HFFc6 (cell line): ENCODE data around the gene THADA. TPM values are rescaled to one million over a fixed set of nuclear protein-coding genes. Genes with fewer than 3 reads are reported as not detected.

Experiments used
- DNase-seq: peaks from one replicate; pipeline ENCODE4 v3.0.0-alpha.2; 2018
- H3K27ac Mint-ChIP-seq: 2 replicates; pipeline ENCODE4 v1.8.0; 2020; ENCODE audit warnings: mild to moderate bottlenecking, mixed read lengths
- H3K27me3 Mint-ChIP-seq: 2 replicates; pipeline ENCODE4 v1.8.0; 2021; ENCODE audit warnings: mild to moderate bottlenecking, moderate library complexity, mixed read lengths; ENCODE audit not compliant: insufficient read depth
- H3K36me3 Mint-ChIP-seq: 2 replicates; pipeline ENCODE4 v1.8.0; 2021; ENCODE audit warnings: low read depth, mixed read lengths
- H3K4me1 Mint-ChIP-seq: 2 replicates; pipeline ENCODE4 v1.8.0; 2020; ENCODE audit warnings: low read depth, mixed read lengths
- H3K4me3 Mint-ChIP-seq: 2 replicates; pipeline ENCODE4 v1.8.0; 2020; ENCODE audit warnings: mild to moderate bottlenecking, moderate library complexity, mixed read lengths
- H3K9me3 Mint-ChIP-seq: 2 replicates; pipeline ENCODE4 v1.8.0; 2020; ENCODE audit warnings: mild to moderate bottlenecking, mixed read lengths
- total RNA-seq, 6 experiments: library from RNA; stranded (reverse); fragmentation: NEBNext Ultra II Directional; extraction: Animal tissue kit (Norgen Biotek cat#: 25700); gene quantifications; 2 replicates in 1 of 6; 3 replicates in 5 of 6; pipeline ENCODE4 v1.2.3, GENCODE V29; 2021
- TF ChIP-seq, protein P1 (sequence below): fragments of 200-600 bp; sonication (generic); IDR thresholded peaks from 2 replicates; pipeline ENCODE4 v1.5.0; 2021; ENCODE audit warnings: antibody characterized with exemption, mild to moderate bottlenecking

THADA gene
- total RNA-seq, 6 experiments from 2014 or later: 14.3 to 20.5 (median 17.3) TPM

DNA sequence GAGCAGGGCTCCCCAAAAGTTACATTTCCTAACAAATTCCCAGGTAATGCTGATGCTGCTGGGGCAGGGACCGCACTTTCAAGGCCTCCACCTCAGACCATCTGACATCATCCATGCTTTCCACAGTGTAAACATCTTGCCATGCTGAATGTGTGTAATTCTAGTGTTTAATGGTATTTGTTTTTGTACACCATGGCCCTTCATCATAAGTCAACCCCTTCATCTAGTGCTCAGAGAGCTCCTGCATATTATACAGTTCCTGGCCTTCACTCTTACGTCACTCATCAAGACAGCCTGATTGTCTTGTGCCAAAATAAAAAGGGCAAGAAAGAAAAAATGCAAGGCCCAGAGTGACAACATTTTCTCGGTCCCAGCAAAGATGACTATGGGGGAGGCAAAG lies 291.9 kb downstream of the THADA start:
- no peak overlapping the region for H3K27ac Mint-ChIP-seq
- H3K4me1 Mint-ChIP-seq: peaks cover 17% of the 10 kb centered on the region
- no peak overlapping the region for H3K4me3 Mint-ChIP-seq
- DNase-seq: no peak
- TF ChIP-seq, protein P1, sequence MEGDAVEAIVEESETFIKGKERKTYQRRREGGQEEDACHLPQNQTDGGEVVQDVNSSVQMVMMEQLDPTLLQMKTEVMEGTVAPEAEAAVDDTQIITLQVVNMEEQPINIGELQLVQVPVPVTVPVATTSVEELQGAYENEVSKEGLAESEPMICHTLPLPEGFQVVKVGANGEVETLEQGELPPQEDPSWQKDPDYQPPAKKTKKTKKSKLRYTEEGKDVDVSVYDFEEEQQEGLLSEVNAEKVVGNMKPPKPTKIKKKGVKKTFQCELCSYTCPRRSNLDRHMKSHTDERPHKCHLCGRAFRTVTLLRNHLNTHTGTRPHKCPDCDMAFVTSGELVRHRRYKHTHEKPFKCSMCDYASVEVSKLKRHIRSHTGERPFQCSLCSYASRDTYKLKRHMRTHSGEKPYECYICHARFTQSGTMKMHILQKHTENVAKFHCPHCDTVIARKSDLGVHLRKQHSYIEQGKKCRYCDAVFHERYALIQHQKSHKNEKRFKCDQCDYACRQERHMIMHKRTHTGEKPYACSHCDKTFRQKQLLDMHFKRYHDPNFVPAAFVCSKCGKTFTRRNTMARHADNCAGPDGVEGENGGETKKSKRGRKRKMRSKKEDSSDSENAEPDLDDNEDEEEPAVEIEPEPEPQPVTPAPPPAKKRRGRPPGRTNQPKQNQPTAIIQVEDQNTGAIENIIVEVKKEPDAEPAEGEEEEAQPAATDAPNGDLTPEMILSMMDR: no peak
- H3K36me3 Mint-ChIP-seq: peaks cover 5% of the 10 kb centered on the region; the same call in 1 of the 2 replicates
- H3K27me3 Mint-ChIP-seq: no peaks in the 10 kb centered on the region; the same call in 1 of the 2 replicates
- H3K9me3 Mint-ChIP-seq: no peaks in the 10 kb centered on the region

DNA sequence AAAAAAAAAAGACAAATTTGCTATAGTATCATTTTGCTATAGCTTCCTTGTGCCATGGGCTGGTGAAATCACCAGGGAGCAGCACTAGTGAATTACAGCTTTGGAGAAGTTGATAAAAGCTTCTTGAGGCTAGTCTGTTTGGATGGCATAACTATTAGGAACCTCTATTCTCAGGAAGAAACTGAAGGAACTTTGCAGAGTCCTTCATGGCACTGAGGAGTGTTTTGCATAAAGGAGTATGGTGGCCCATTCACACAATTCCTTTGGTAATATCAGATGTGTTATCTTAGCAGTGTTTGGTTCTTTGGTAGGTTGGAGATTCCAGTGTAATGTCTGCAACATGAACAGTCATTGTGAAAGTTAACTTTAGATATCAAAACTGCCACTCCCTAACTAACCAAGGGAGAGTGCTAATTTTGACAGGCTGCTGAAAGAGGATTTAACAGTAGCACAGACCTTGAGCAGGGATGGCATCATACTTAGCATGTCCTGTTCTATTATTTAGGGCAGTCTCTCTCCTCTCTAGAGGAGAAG lies 292.8 kb downstream of the THADA start:
- H3K27me3 Mint-ChIP-seq: no peaks in the 10 kb centered on the region; the same call in 1 of the 2 replicates
- H3K9me3 Mint-ChIP-seq: no peaks in the 10 kb centered on the region
- no peak overlapping the region for H3K4me3 Mint-ChIP-seq
- peaks cover 17% of the 10 kb centered on the region for H3K4me1 Mint-ChIP-seq
- TF ChIP-seq, protein P1: no peak
- H3K36me3 Mint-ChIP-seq: peaks cover 1% of the 10 kb centered on the region; the same call in 1 of the 2 replicates
- no peak overlapping the region for H3K27ac Mint-ChIP-seq
- DNase-seq: no peak

DNA sequence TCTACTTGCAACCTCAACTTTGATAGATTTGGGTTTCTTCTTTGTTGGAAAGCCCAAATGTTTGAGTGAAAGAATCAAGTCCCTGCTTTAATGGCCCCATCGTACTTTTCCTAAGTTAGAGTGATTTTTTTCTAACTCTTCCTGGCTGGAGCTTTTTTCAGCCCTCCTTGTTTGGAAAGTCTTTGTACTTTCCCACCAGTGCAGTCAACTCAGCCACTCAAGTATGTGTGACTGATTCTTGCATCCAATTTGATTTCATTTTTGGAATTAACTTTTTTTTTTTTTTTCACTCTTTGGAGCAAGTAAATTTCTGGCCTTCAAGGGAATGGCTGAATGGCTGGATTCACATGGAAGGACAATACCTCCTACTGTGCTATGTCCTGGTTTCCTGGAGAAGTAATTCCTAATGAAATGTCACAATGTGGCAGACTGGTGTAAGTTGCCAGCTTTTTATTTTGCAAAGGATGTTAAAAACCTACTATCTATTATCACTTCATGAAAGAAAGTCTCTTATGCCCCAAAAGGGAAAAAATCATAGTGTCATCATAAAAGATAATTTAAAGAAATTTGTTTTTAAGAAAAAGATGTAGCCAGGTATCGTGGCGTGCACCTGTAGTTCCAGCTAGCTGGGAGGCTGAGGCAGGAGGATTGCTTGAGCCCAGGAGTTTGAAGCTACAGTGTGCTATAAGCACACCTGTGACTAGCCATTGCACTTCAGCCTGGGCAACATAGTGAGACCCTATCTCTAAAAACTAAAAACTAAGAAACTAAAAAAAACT lies 293.5 kb downstream of the THADA start:
- Mint-ChIP-seq H3K27ac (no peak overlapping the region), H3K9me3 (no peaks in the 10 kb centered on the region), H3K27me3 (no peaks in the 10 kb centered on the region; the same call in 1 of the 2 replicates), H3K36me3 (no peaks in the 10 kb centered on the region), H3K4me1 (peaks cover 17% of the 10 kb centered on the region), H3K4me3 (no peak overlapping the region)
- DNase-seq: no peak
- TF ChIP-seq, protein P1: no peak

DNA sequence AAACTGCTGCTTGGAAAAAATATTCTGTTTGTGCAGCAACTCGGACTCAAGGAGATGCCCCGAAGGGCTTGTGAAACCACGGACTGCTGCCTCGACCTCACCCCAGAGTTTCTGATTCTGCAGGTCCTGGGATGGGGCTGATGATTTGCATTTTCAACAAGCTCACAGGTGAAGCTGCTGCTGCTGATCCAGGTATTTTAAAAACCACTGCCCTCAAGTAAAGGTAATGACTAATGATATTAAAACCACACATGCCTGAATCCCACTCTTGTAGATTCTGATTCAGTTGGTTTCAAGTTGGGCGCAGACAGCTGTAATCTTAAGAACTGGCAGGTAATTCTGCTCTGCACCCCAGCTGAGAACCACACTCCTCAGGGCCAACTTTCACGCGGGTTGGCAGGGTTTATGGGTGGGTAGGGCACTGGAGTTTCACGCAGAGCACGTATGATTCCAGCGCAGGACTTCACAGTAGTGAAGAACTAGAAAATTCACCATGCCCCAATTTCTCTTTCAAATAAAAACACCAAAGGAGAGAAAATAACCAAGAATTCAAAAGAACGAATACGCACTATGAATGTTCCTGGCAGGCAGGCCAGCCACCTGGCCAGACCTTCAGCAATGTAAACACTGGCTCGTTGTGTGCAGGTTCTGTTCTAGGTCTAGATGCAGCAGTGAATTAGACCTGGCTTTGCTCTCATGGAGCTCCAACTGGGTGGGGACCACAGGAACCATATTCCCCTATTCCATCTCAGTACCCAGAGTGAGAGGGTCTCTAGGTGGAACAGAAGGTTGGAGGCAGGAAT lies 294.9 kb downstream of the THADA start:
- no peak for DNase-seq
- Mint-ChIP-seq H3K36me3 (no peaks in the 10 kb centered on the region), H3K4me3 (no peak overlapping the region), H3K9me3 (no peaks in the 10 kb centered on the region), H3K27ac (no peak overlapping the region), H3K27me3 (no peaks in the 10 kb centered on the region), H3K4me1 (peaks cover 10% of the 10 kb centered on the region)
- TF ChIP-seq, protein P1: no peak

DNA sequence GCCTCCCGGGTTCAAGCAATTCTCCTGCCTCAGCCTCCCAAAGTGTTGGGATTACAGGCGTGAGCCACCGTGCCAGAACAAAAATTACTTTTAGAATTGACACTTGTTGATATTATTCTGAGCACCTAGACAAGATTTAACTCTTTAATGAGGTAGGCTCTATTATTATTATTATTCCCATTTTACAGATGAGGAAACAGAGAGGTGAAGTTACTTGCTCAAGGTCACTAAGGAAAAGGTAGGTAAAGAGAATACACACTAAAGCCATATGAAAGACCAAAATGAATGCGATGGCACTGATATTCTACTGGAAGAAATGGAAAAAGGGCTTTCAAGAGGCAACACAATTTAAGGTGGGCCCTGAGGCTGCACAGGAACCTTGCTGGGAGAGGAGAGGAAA lies 295.6 kb downstream of the THADA start:
- H3K4me1 Mint-ChIP-seq: peaks cover 13% of the 10 kb centered on the region
- TF ChIP-seq, protein P1: no peak
- H3K27me3 Mint-ChIP-seq: no peaks in the 10 kb centered on the region
- no peak overlapping the region for H3K4me3 Mint-ChIP-seq
- no peak overlapping the region for H3K27ac Mint-ChIP-seq
- DNase-seq: no peak
- no peaks in the 10 kb centered on the region for H3K36me3 Mint-ChIP-seq
- H3K9me3 Mint-ChIP-seq: no peaks in the 10 kb centered on the region
